HG03045 (cell line): ENCODE measurements around the gene FOXF1.

Source experiments
- ATAC-seq: cut with Tn5 transposase; IDR thresholded peaks from one replicate; pipeline ENCODE4 v1.9.1; 2021; ENCODE audit warnings: mild to moderate bottlenecking, moderate library complexity; ENCODE audit not compliant: unreplicated experiment

FOXF1 gene

DNA sequence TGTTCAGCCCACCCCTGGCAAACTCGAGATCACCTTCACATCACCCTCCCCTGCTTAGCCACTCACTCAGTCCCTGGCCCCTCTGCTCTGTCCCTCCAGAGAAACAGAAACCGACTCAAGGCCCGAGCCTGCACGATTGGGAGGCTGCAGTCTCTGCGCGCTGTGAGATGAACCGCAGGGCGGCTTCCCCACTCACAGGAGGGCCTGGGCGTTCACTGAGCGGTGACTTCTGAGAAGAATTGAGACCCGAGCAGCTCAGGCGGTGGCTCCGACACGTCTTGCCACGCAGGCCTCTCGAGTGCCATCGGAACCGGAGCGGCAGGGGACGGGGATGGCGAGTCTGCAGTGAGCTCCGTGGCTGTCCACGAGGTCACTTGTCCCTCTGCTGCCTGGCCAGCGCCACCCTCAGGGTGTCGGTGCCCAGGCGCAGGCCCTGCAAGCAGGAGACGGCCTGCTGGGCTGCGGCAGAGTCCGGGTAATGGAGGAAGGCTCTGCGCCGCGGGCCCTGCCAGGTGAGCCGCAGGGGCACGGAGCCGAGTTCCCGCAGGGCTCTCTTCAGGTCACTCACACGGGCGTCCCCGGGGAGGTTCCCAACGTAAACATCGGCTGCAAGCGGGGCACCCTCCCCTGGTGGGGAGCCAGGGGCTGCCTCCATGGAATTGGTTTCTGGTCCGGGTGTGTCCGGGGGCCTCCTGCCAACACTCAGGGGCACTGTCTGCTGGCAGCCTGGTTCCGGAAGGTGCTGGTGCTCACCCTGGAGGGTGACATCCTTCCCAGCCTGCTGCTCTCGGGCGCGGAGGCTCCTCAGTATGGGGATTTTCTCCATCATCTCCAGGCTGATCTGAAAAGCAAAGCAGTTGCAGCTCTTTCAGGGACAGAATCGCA is 21.6 kb downstream of the FOXF1 start:
- no peak for ATAC-seq

DNA sequence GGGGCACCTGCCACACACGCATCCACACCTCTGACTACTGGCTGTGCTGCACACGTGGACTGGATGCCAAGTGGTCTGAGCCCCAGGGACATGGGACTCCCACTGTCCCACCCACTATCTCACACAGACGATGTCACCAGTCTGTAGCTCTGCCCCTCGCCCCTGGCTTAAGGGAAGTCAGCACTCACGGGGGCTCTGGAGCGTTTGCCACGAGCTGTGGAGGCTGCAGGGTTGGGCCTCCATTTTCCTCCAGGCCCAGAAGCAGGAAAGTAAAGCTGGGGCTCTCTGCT is 22.1 kb downstream of the FOXF1 start:
- ATAC-seq, result no peak

DNA sequence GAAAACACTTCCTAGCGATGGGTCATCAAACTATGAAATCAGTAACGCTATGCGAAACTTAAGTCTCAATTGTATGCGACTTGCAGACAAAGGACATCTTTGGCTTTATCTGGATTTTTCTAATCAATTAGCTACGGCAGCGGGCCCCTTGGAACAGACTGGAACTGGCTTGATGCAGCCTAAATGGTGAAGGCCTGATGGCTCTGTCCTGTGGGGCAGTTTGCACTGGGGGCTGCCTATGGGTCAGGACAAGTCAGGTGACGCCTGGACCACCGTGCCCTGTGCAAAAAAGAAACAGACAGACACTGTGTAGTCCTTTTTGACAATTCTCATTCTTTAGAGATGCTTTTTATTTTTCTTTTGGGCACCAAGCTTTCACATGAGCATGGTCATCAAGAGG is 22.7 kb downstream of the FOXF1 start:
- no peak for ATAC-seq

DNA sequence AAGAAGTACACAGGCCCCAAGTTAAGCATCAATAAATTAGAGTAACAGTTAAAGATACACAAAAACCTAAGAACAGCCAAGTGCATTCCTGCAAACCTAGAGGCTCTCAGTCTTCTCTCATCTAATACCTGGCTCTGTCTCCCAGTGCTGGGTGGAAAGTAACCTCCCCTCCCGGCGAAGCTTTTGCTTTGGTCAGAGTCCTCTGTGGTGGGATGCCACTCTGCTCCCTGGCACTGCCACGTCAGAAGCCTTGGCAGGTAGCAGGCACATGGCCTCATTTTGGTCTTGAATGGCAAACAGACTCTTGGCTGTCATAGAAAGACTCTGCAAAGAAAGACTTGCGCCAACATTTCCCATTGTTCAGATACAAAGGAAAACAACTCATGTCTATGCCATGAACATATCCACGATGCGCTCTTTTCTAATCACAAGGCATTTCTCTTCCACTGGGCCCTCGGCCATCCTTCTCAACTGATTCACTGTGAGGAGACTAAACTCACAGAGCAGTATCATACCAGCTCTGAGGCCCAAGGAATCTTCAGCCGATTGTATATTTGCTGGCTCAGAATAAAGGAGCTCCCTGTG is 23.5 kb downstream of the FOXF1 start:
- ATAC-seq, result no peak

DNA sequence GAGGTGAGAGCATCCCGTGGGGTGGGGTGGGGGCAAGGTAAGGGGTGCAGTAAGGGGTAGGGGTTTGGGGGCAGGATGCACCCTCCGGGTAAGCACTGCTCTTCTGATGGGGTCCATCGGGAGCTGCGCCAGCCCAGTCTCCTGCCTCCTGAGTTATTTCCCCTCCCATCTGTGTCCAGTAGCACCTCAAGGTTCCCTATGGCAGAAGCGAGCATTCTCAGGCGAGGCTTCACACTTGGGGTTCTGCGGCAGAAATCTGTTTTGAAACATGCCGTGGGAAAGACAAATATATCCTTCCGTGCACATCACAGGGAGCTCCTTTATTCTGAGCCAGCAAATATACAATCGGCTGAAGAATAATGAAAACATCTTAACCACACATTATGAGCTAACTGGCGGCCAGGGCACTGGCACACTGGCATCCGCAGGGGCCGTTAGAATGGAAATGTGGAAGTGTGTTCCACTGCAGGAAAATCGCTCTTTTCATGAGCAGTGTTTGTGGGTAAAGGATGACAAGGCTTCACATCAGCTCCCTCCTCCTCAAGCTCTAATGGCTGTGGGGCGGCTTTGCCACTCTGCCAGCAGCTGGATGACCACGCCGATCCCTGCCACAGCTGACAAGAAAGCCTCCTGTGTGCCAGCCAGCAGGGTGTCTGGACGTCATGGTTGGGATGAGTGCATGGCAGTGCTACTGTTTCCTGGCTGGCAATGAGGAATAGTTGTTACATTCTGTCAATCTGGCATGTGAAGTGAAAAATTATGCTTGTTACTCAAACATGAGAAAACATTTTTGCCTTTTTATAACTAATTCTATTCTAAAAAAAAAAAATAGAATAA is 24.7 kb downstream of the FOXF1 start:
- no peak for ATAC-seq

DNA sequence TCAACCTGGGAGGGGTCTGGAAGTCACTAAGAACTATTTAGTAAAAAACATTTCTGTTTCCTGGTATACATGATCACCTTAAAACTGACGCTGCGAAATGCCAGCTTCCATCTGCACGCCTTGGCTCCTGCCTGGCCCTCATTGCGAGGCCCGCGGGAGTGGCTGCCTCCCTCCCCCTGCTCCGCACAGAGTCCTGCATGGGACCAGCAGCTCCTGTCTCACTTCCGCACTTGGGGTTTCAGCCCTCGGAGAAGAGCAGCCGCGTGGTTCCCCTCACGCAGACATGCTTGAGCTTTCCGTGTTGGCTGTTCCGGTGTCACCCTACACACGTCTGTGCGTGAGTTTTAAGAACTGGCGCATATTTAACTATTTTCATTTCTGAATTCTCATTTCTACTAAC is 26.3 kb downstream of the FOXF1 start:
- ATAC-seq, result no peak

DNA sequence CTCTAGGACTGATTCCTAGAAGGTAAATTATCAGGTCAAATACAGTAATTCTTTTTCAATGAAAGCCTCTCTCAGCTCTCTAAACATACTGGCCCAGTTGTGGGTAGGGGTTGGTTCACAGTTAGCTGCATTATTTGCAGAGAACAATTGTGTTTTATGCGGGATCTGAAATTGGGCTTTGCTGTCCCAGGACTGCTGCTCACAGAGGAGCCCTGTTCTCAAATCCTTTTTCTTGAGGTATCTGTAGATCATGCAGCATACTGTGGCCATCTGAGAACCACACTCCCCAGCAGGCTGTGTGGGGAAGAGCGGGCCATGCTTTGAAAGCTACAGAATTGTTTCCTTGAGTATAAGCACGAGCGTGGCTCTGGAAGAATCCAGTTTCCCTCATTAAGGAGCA is 27.2 kb downstream of the FOXF1 start:
- ATAC-seq, result no peak

DNA sequence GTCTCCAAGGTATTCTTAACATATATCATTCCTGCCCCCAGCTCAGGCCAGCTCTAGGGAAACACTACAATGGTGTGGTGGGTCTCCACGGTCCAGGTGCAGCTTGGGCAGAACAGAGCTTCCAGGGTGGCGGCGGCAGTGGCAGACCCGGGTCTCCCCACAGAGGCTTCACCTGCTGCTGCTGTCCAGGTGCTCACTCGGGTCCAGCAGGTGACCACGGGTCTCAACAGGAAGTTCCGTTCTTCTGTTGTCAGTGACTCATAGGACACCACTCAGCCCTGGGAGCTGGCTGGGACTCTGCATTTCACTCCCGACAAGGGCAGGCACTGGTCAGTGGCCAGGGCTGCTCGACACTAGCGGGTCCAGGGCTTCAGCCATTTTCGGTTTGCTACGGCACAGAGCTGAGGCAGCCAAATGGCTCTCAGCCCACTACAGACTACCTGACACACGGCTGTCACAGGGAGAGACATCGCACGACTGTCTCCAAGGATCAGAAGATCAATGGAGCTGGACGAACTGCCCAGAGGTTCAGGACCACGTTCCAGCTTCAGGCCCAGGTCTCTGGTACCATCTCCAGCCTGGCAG is 28.0 kb downstream of the FOXF1 start:
- ATAC-seq, result no peak

DNA sequence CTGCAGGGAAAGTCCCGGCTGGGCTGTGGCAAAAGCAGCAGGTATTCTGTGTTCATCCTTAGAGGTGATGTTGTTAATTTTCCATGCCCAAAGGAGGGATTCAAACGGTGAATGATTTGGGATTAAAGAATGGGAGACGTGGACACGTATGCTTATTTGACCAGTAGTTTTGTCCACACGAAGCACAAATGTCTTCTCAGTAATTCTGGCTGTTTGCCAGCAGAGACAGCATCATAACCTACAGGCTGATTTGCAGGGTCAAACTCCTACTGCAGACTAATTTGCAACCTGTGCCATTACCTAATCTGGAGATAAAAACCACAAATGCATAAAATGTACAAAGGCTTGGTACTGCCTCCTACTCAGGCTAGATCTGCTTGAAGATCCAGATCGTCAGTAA is 30.6 kb downstream of the FOXF1 start:
- ATAC-seq, result no peak

DNA sequence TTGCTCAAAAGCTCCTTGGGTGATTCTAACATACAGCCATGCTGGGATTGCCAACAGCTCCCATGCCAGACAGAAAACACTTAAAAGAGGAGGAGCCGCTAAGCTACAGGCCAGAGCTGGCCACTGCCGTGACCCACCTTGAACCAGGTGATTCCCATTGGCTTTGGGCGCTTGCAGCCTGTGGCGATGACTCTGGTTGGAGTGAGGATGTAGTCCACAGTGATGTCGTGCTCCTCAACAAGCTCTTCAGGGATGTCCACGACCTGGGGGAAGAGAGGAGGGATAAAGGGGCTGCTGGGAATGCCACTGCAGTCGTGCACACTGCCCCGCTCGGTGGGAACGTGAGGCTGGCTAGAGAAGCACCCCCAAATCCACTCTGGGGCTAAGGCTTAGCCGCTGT is 31.2 kb downstream of the FOXF1 start:
- ATAC-seq, result no peak

DNA sequence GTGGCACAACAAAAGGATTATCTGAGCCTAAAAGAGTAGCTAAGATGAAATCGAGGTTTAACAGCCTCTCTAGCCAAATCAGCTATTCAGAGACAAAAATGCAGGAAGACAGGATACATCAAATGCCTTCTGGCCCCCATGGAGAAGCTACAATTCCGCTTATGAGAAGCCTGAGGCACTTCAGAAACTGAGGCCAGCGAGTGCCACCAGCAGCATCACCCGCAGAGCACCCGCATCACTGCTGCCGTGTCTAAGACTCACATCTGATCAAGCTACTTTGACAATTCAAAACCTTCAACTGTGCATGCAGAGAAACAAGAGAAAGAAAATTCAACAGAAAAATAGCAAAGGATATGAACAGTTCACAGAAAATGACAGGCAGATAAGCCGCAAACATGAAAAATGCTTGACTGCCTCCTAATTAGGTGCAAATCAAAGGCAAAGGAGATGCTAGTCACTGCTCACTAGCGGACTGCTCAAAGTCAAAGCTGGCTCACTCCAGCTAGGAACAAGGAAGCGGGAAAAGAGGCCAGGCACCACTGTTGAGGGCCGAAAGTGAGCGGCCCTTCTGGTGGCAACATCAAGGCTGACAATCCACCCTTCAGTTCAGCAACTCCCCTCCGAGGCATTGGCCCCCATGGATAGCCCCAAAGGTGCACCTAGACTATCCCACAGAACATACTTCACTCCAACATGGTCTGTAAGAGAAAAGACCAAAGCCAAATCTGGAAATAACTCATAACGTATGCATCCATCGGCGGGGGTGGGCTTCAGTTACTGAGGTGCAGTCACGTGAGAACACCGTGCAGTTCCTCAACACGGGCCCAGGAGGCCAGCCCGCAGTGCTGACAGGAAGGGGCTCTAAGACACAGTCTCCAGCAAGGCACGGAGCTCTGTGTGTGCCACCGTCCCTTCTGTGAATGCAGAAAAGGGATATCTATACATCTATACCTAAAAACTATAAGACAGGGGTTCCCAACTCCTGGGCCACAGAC is 32.7 kb downstream of the FOXF1 start:
- no peak for ATAC-seq

DNA sequence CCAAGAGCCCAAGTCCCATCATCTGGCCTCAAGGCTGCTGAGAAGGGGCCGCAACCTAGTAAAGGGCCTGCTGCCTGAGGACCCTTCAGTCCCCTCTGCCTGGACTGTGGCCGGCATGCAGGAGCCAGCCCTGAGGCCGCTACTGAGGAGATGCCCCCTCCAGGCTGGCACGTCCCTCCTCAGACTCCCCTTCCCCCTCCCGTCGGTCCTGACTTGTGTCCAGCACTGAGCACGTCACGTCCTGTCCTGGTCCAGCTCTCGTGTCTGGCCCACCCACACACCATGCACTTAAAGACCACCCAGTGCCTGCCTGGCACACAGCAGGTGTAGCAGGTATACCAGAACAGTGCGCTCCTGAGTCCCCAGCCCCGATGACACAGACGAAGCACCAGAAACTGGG is 35.2 kb downstream of the FOXF1 start:
- no peak for ATAC-seq

DNA sequence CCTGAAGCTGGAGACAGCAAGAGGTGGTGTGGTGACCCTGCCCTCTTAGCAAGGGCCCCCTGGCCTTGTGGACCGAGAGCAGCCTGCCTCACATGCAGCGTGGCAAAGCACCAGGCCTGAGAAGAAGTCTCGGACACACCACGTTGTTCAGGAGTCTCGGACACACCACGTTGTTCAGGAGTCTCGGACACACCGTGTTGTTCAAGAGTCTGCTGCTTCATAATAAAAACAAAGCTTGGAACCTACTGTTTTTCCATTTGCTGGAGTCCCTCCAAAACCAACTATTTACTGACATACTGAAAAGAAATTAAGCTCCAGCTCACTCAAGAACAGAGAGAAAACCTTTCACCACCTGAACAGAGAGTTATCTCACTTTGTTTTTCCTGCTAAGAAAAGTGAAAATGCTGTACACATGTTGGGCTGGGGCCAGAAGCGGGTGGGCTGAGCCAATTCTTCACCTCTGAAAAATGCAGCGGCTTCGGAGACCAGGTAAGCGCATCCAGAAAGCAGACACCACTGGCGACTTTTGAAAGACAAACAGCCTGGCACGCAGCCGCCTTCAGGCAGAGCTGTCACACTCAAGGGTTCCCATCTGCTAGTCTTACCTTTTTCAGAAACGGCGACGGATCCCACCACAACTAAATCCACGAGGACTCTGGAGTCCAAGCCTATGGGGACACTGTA is 35.8 kb downstream of the FOXF1 start:
- no peak for ATAC-seq

DNA sequence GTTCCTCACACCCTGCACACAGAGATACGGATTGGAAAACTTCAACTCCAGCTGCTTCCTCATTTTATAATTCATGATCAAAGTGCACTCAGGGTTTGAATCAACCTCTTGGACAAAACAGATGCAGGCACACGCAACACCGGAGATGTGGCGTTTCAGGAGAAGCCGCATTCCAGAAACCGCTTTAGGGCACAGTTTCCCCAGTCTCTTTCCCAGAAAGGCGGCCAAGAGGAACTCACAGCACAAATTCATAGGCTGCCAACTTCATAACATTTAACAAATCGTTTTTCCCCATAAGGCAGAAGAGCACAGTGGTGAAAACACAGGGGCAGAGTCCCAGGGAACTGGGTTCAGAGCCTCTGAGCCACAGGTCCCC is 36.3 kb downstream of the FOXF1 start:
- no peak for ATAC-seq

DNA sequence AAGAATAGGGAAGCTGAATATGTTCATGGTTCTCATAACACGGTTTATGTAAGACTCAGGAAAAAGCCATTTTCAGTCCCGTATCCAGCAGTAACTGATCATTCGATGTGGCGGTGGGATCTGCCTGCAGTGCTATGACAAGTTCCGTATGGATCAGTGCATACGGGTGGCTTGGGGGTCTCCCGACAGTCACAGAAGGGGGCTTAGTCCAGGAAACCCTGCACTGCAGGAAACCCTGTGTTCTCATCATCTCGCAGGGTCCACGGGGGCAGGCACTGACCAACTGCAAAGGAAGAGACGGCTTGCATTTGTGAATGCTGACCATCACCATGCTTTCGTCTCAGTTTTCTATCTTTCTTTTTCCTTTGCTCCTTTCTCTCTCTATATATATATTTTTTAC is 37.0 kb downstream of the FOXF1 start:
- no peak for ATAC-seq

DNA sequence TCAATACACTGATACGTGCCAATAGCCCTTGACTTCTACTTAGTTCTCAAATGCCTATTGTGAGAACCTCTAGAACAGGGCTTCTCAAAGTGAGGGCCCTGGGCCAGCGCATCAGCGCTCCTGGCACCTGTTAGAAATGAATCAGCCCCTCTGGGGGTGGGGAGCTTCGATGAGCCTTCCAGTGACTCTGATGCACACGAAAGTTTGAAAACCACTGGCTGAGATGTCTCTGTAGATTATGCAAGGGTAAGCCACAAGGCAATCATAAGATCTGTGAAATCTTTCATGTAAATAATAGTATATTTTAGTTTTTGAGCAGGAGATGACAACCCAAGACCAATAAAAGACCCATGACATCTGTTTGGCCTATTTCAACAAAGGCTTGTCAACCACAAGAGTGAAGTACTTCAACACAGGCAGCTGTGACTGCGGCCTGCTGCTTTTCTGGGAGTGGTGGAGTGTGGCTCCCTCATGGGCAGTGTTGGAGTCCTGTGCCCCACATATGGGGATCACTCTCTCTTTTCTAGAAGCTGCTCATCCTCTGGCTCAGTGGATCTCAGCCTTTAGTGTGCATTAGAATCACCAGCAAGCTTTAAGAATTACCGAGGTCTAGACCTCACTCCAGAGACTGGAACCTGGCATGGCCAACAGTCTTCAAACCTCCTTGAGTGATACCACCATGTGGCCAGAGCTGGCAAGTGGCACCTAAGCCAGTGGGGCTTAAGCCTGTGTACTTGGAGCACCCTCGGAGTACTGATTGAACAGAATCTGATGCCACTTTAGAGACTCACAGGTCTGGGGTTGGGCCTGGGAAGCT is 39.0 kb downstream of the FOXF1 start:
- no peak for ATAC-seq

DNA sequence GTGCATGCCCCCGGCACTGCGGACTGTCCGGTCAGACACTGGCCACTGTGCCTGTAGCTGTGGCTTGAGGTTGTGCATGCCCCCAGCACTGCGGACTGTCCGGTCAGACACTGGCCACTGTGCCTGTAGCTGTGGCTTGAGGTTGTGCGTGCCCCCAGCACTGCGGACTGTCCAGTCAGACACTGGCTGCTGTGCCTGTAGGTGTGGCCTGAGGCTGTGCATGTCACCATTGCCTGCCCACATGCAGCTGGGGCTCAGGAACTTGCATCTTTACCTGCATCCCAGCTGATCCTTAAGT is 39.5 kb downstream of the FOXF1 start:
- no peak for ATAC-seq

DNA sequence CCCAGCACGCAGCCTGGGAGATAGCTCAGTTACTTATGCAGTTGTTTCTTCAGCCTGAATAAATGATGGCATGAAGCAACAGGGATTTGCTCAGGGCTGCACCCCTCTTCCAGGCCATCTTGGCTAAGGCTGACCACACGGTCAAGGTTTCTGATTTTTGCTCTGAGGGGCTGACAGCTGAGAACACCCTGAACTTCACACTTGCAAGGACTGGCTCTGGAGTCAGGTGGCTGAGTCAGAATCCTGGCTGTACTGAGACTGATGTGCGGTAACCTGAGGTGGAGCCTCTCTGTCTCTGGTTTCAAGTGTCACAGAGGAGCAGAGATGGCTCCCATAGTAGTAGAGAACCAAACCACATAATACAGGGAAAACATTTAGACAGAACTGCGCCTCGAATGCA is 40.0 kb downstream of the FOXF1 start:
- ATAC-seq, result no peak

DNA sequence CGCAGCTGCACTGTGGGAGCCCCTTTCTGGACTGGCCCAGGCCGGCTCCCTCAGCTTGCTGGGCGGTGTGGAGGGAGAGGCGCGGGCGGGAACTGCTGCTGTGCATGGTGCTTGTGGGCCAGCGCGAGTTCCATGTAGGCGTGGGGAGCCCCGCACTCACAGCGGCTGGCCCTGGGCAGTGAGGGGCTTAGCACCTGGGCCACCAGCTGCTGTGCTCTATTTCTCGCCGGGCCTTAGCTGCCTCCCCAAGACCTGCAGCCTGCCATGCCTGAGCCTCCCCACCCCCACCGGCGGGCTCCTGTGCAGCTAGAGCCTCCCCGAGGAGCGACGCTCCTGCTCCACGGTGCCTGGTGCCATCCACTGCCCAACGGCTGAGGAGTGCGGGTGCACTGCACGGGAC is 43.0 kb downstream of the FOXF1 start:
- no peak for ATAC-seq

DNA sequence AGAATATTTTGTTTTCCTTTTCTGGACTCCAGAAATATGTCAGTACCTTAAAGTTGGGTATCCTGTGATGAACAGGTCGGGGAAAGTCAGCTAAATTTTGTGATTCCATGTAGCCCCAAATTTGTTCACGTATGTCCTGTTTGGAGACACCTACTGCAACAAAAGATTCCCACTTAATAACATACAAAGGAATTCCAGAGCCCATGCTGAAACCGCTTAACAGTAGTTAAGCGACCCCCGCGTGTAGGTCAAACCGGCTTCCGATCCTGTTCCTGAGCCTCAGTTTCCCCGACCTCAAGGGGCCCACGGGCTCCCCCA is 44.2 kb downstream of the FOXF1 start:
- ATAC-seq, result no peak
